Measurements from ENCODE around the gene SCGB2A2.

The SCGB2A2 gene

DNA sequence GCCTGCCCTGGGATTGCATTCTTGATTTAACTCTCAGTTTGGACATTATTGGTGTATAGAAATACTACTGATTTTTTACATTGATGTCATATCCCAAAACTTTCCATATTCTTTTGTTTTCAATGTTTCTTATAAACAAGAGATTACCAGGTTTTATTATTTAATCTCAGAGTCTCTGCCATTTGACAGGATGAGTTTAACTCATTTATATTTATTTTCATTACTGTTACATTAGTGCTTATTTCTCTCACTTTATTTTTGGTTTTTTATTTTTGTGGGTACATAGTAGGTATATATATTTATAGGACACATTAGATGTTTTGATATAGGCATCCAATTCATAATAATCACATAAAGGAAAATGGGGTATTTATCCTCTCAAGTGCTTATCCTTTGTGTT lies 38.0 kb downstream of the SCGB2A2 start:
- H2BK15ac ChIP-seq (ENCODE audit: low read length), result no peak overlapping the region
- H4K8ac ChIP-seq (ENCODE audit: low read depth, low read length), result no peak overlapping the region
- H3K14ac ChIP-seq (ENCODE audit: low read length), result no peak overlapping the region
- no peak overlapping the region for H3K27ac ChIP-seq (replicated peaks; ENCODE audit: low read length)
- no peak overlapping the region for H3K23ac ChIP-seq (ENCODE audit: low read depth, low read length, poor library complexity)
- H3K36me3 ChIP-seq (replicated peaks in 1 of 2; ENCODE audit: control insufficient read depth in 2 of 2, insufficient read depth in 2 of 2, low read length in 2 of 2), result no peaks in the 10 kb centered on the region
- no peak overlapping the region for H4K91ac ChIP-seq (ENCODE audit: low read depth, low read length, poor library complexity)
- no peaks in the 10 kb centered on the region for H3K9me3 ChIP-seq (replicated peaks in 1 of 2; ENCODE audit: control insufficient read depth in 2 of 2, insufficient read depth in 1 of 2, low read depth in 1 of 2, low read length in 2 of 2)
- no peaks in the 10 kb centered on the region for H3K79me1 ChIP-seq (ENCODE audit: low read depth, low read length)
- no peaks in the 10 kb centered on the region for H3K4me1 ChIP-seq (ENCODE audit: control insufficient read depth in 2 of 2, insufficient read depth in 1 of 2, low read depth in 1 of 2, low read length in 2 of 2)
- H3K9ac ChIP-seq (ENCODE audit: low read depth, low read length, poor library complexity), result no peak overlapping the region
- H3K4me2 ChIP-seq (ENCODE audit: insufficient read depth, low read length, poor library complexity, severe bottlenecking), result no peak overlapping the region
- no peak overlapping the region for H3K18ac ChIP-seq (ENCODE audit: low read length)
- H3K27me3 ChIP-seq (ENCODE audit: control insufficient read depth in 3 of 3, insufficient read depth in 3 of 3, low read depth in 1 of 3, low read length in 3 of 3), result peaks cover 0 to 7% (median 3%) of the 10 kb centered on the region in 3 experiments
- no peak overlapping the region for H3K4ac ChIP-seq (ENCODE audit: low read length)
- no peak overlapping the region for H2BK120ac ChIP-seq (ENCODE audit: low read depth, low read length)
- no peak for DNase-seq (ENCODE audit: low spot score)
- no peak overlapping the region for H3K4me3 ChIP-seq (ENCODE audit: low read length in 2 of 2)
- H2BK5ac ChIP-seq (ENCODE audit: low read length), result no peak overlapping the region
- H2AFZ ChIP-seq (ENCODE audit: low read length), result no peak overlapping the region
- no peak overlapping the region for H2BK12ac ChIP-seq (ENCODE audit: low read length)
- no peak overlapping the region for H2AK5ac ChIP-seq (ENCODE audit: low read depth, low read length)

GRCh38 chr11:62309991-62310390 lies 40.0 kb downstream of the SCGB2A2 start:
- Histone ChIP-seq H2BK12ac (ENCODE audit: low read length) (no peak overlapping the region), H2BK5ac (ENCODE audit: low read length) (no peak overlapping the region), H2AK5ac (ENCODE audit: low read depth, low read length) (no peak overlapping the region), H3K36me3 (replicated peaks in 1 of 2; ENCODE audit: control insufficient read depth in 2 of 2, insufficient read depth in 2 of 2, low read length in 2 of 2) (no peaks in the 10 kb centered on the region), H3K27ac (replicated peaks; ENCODE audit: low read length) (no peak overlapping the region), H2AFZ (ENCODE audit: low read length) (no peak overlapping the region), H3K18ac (ENCODE audit: low read length) (no peak overlapping the region), H3K4me2 (ENCODE audit: insufficient read depth, low read length, poor library complexity, severe bottlenecking) (no peak overlapping the region), H3K27me3 (ENCODE audit: control insufficient read depth in 3 of 3, insufficient read depth in 3 of 3, low read depth in 1 of 3, low read length in 3 of 3) (peaks cover 0 to 13% (median 3%) of the 10 kb centered on the region in 3 experiments), H3K9me3 (replicated peaks in 1 of 2; ENCODE audit: control insufficient read depth in 2 of 2, insufficient read depth in 1 of 2, low read depth in 1 of 2, low read length in 2 of 2) (no peaks in the 10 kb centered on the region), H3K4me3 (ENCODE audit: low read length in 2 of 2) (no peak overlapping the region), H3K9ac (ENCODE audit: low read depth, low read length, poor library complexity) (no peak overlapping the region), H4K91ac (ENCODE audit: low read depth, low read length, poor library complexity) (no peak overlapping the region), H3K23ac (ENCODE audit: low read depth, low read length, poor library complexity) (no peak overlapping the region), H4K8ac (ENCODE audit: low read depth, low read length) (no peak overlapping the region), H3K4ac (ENCODE audit: low read length) (no peak overlapping the region), H3K14ac (ENCODE audit: low read length) (no peak overlapping the region), H2BK120ac (ENCODE audit: low read depth, low read length) (no peak overlapping the region), H3K4me1 (ENCODE audit: control insufficient read depth in 2 of 2, insufficient read depth in 1 of 2, low read depth in 1 of 2, low read length in 2 of 2) (no peaks in the 10 kb centered on the region), H3K79me1 (ENCODE audit: low read depth, low read length) (no peaks in the 10 kb centered on the region), H2BK15ac (ENCODE audit: low read length) (no peak overlapping the region)
- DNase-seq (ENCODE audit: low spot score), result no peak
- no CpG with 5 or more reads among the region's 7 CpGs for WGBS, 2 donors (ENCODE audit: extremely low coverage in 2 of 2, insufficient read length in 2 of 2, insufficient replicate concordance in 1 of 2)

DNA sequence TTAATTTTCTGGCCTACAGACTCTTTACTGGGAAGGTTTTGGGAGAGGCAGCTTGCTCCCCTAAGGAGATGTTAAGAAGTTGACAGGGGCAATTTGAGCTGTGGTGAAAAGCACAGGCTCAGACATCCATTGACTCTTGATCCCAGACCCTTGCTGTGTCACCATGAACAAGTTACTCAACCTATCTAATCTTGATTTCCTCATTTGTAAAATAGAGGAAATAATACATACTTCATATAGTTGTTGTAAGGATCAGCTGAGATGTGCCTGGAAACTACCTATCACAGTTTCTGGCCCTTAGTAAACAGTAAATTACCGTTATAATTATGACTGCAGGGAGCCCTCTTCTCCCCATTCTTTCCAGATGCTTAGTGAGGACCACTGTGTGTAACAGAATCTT lies 45.5 kb downstream of the SCGB2A2 start:
- Histone ChIP-seq H4K91ac (ENCODE audit: low read depth, low read length, poor library complexity) (no peak overlapping the region), H3K18ac (ENCODE audit: low read length) (no peak overlapping the region), H2BK5ac (ENCODE audit: low read length) (no peak overlapping the region), H2AFZ (ENCODE audit: low read length) (no peak overlapping the region), H3K4me1 (ENCODE audit: control insufficient read depth in 2 of 2, insufficient read depth in 1 of 2, low read depth in 1 of 2, low read length in 2 of 2) (no peaks in the 10 kb centered on the region), H4K8ac (ENCODE audit: low read depth, low read length) (no peak overlapping the region), H3K23ac (ENCODE audit: low read depth, low read length, poor library complexity) (no peak overlapping the region), H3K27me3 (ENCODE audit: control insufficient read depth in 3 of 3, insufficient read depth in 3 of 3, low read depth in 1 of 3, low read length in 3 of 3) (peaks cover 0 to 24% (median 3%) of the 10 kb centered on the region in 3 experiments), H2BK15ac (ENCODE audit: low read length) (no peak overlapping the region), H2BK120ac (ENCODE audit: low read depth, low read length) (no peak overlapping the region), H3K9ac (ENCODE audit: low read depth, low read length, poor library complexity) (no peak overlapping the region), H3K4ac (ENCODE audit: low read length) (no peak overlapping the region), H3K79me1 (ENCODE audit: low read depth, low read length) (no peaks in the 10 kb centered on the region), H3K36me3 (replicated peaks in 1 of 2; ENCODE audit: control insufficient read depth in 2 of 2, insufficient read depth in 2 of 2, low read length in 2 of 2) (no peaks in the 10 kb centered on the region), H3K4me3 (ENCODE audit: low read length in 2 of 2) (no peak overlapping the region), H3K4me2 (ENCODE audit: insufficient read depth, low read length, poor library complexity, severe bottlenecking) (no peak overlapping the region), H3K27ac (replicated peaks; ENCODE audit: low read length) (no peak overlapping the region), H2AK5ac (ENCODE audit: low read depth, low read length) (no peak overlapping the region), H3K14ac (ENCODE audit: low read length) (no peak overlapping the region), H3K9me3 (replicated peaks in 1 of 2; ENCODE audit: control insufficient read depth in 2 of 2, insufficient read depth in 1 of 2, low read depth in 1 of 2, low read length in 2 of 2) (no peaks in the 10 kb centered on the region), H2BK12ac (ENCODE audit: low read length) (no peak overlapping the region)
- WGBS, 2 donors (ENCODE audit: extremely low coverage in 2 of 2, insufficient read length in 2 of 2, insufficient replicate concordance in 1 of 2), result no CpG with 5 or more reads among the region's 1 CpG
- DNase-seq (ENCODE audit: low spot score), result no peak

DNA sequence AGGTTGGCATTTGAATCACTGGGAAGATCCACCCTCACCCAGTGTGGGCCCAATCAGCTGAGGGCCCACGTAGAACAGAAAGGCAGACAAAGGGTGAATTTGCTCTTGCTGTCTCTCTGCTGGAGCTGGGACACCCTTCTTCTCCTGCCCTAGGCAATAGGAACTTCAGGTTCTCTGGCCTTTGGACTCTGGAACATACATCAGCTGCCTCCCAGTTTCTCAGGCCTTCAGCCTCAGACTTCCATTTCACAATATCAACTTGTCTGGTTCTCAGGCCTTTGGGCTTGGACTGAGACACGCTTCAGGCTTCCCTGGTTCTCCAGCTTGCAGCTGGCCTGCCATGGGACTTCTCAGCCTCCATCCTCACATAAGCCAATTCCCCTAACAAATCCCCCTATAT lies 52.6 kb downstream of the SCGB2A2 start:
- H2AK5ac ChIP-seq (ENCODE audit: low read depth, low read length), result no peak overlapping the region
- no peaks in the 10 kb centered on the region for H3K9me3 ChIP-seq (replicated peaks in 1 of 2; ENCODE audit: control insufficient read depth in 2 of 2, insufficient read depth in 1 of 2, low read depth in 1 of 2, low read length in 2 of 2)
- H3K23ac ChIP-seq (ENCODE audit: low read depth, low read length, poor library complexity), result no peak overlapping the region
- no peaks in the 10 kb centered on the region for H3K79me1 ChIP-seq (ENCODE audit: low read depth, low read length)
- H4K8ac ChIP-seq (ENCODE audit: low read depth, low read length), result no peak overlapping the region
- no peak overlapping the region for H2BK15ac ChIP-seq (ENCODE audit: low read length)
- no peak overlapping the region for H3K14ac ChIP-seq (ENCODE audit: low read length)
- H4K91ac ChIP-seq (ENCODE audit: low read depth, low read length, poor library complexity), result no peak overlapping the region
- WGBS, 2 donors (ENCODE audit: extremely low coverage in 2 of 2, insufficient read length in 2 of 2, insufficient replicate concordance in 1 of 2), result no CpG with 5 or more reads among the region's 2 CpGs
- H2BK5ac ChIP-seq (ENCODE audit: low read length), result no peak overlapping the region
- H3K36me3 ChIP-seq (replicated peaks in 1 of 2; ENCODE audit: control insufficient read depth in 2 of 2, insufficient read depth in 2 of 2, low read length in 2 of 2), result no peaks in the 10 kb centered on the region
- H3K18ac ChIP-seq (ENCODE audit: low read length), result no peak overlapping the region
- H3K4ac ChIP-seq (ENCODE audit: low read length), result no peak overlapping the region
- no peak overlapping the region for H2BK120ac ChIP-seq (ENCODE audit: low read depth, low read length)
- H3K27ac ChIP-seq (replicated peaks; ENCODE audit: low read length), result no peak overlapping the region
- H3K9ac ChIP-seq (ENCODE audit: low read depth, low read length, poor library complexity), result no peak overlapping the region
- no peak for DNase-seq (ENCODE audit: low spot score)
- no peak overlapping the region for H2BK12ac ChIP-seq (ENCODE audit: low read length)
- H2AFZ ChIP-seq (ENCODE audit: low read length), result no peak overlapping the region
- H3K4me1 ChIP-seq (ENCODE audit: control insufficient read depth in 2 of 2, insufficient read depth in 1 of 2, low read depth in 1 of 2, low read length in 2 of 2), result no peaks in the 10 kb centered on the region
- H3K27me3 ChIP-seq (ENCODE audit: control insufficient read depth in 3 of 3, insufficient read depth in 3 of 3, low read depth in 1 of 3, low read length in 3 of 3), result peaks cover 0 to 20% (median 0%) of the 10 kb centered on the region in 3 experiments
- H3K4me2 ChIP-seq (ENCODE audit: insufficient read depth, low read length, poor library complexity, severe bottlenecking), result no peak overlapping the region
- H3K4me3 ChIP-seq (ENCODE audit: low read length in 2 of 2), result no peak overlapping the region
